GM12872 (cell line): ENCODE results near the gene DNMT3B.

ENCODE experiments used
- TF ChIP-seq, protein P1 (sequence below): IDR thresholded peaks from 3 replicates; pipeline ENCODE4 v1.5.1; 2011; ENCODE audit warnings: low read depth, mild to moderate bottlenecking, low read length, moderate library complexity; ENCODE audit not compliant: insufficient read depth

The DNMT3B gene

DNA sequence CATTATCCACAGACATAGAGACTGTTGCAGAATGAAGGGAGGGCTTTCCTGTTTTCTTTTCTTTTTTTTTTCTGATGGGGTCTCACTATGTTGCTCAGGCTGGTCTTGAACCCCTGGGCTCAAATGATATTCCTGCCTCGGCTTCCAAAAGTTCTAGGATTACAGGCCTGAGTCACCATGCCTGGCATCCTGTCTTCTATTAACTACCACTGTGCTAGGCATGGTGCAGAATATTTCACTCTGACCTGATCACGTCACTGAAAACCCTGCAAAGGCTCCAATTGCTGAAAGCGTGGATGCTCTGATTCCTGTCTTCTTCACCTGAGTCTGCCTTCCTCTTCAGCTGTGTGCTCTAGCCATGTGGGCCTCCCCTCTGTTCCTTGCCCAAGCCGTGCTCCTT is 8.5 kb upstream of the DNMT3B start:
- TF ChIP-seq, protein P1, sequence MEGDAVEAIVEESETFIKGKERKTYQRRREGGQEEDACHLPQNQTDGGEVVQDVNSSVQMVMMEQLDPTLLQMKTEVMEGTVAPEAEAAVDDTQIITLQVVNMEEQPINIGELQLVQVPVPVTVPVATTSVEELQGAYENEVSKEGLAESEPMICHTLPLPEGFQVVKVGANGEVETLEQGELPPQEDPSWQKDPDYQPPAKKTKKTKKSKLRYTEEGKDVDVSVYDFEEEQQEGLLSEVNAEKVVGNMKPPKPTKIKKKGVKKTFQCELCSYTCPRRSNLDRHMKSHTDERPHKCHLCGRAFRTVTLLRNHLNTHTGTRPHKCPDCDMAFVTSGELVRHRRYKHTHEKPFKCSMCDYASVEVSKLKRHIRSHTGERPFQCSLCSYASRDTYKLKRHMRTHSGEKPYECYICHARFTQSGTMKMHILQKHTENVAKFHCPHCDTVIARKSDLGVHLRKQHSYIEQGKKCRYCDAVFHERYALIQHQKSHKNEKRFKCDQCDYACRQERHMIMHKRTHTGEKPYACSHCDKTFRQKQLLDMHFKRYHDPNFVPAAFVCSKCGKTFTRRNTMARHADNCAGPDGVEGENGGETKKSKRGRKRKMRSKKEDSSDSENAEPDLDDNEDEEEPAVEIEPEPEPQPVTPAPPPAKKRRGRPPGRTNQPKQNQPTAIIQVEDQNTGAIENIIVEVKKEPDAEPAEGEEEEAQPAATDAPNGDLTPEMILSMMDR: no peak

DNA sequence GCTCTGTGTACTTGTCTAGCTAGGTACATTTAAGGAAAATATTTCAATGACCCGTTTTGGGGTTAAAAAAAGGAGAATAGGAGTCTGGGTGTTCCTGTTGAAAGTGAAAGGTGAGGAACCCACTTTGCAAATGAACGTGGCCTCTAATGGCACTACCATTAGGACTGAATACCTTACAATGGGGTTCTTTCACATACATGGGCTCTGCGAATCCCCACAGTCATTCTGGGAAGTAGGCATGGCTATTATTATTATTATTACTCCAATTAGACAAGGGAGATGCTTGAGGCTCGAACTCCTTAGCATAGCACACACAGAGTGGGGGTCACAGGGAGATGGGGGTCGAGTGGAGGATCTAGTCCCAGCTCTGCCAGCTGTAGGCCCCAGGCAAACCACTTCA is 6.0 kb upstream of the DNMT3B start:
- TF ChIP-seq, protein P1: no peak

DNA sequence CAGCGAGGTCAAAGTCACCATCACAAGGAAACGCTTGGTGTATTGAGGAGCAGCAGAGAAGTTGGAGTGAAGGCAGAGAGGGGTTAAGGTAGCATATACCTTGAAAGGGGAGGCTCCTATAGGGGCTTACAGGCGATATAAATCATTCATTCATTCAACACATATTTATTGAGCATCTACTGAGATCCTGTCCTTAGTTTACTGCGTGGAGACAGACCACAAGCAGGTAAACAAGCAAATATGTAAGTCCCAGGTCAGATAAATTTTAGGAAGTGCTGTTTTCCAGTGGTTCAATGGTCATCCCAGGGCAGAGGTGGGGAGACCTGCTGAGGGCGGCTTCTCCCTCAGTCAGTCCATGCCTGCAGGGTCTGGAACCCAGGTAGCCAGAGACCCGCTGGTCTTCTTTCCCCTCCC is 761 bp upstream of the DNMT3B start:
- TF ChIP-seq, protein P1: no peak

DNA sequence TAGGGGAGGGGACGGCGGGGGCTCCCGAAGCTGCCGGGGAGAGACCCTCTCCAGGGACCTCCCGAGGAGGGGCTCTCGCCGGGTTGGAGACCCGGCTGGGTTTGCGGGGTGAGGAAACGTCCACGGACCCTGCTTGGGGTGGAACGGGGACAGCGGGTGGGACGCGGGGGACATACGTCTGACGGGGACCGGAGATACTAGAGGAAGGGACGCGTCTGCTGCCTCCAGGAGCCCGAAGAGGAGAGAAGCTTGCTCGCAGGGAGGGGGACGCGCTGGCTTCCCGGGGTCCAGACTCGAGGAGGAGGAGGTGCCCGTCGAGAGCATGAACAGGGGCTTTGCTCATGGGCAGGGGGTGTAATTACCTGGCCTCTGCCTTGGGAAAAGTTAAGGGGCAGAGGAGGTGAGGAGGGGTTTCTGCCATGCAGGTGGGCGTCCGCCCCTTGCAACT is 593 bp downstream of the DNMT3B start:
- TF ChIP-seq, protein P1: no peak

DNA sequence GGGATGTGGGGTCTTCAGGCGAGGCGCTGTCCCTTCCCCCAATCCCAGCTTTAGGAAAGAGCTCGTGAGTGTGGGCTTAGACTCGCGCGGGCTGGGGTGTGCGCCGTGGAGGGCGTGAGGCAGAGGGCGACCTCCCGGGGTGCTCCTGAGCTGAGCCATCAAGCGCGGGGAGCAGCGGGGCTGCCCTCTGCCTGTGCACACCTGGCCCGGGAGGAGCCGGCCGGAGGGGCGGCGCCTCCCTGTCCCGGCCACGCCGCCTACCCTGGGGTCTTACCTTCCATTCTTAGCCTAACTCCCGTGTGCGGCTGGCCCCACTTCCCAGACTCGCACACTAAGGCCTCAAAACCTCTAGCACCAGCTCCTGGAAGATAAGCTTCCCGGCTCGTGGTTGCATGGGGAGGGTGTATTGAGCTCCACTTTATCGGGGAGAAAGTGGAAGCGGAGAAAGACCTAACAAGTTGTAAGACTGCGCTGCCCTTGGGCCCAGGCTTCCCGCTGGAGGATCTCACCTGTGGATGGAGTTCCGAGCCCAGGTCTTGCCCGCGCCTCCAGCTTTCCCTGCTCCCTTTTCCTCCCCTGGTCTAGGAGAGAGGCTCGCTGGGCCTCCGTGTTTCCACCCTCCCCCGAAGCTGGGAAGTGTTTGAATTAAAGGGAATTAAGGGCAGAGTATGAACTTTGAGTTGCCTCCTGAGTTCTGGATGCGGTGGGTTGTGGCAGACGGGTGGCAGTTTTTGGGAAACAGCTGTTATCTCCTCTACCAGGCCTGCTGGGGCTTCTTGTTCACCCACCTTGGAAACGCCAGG is 1.2 kb downstream of the DNMT3B start:
- TF ChIP-seq, protein P1: no peak

DNA sequence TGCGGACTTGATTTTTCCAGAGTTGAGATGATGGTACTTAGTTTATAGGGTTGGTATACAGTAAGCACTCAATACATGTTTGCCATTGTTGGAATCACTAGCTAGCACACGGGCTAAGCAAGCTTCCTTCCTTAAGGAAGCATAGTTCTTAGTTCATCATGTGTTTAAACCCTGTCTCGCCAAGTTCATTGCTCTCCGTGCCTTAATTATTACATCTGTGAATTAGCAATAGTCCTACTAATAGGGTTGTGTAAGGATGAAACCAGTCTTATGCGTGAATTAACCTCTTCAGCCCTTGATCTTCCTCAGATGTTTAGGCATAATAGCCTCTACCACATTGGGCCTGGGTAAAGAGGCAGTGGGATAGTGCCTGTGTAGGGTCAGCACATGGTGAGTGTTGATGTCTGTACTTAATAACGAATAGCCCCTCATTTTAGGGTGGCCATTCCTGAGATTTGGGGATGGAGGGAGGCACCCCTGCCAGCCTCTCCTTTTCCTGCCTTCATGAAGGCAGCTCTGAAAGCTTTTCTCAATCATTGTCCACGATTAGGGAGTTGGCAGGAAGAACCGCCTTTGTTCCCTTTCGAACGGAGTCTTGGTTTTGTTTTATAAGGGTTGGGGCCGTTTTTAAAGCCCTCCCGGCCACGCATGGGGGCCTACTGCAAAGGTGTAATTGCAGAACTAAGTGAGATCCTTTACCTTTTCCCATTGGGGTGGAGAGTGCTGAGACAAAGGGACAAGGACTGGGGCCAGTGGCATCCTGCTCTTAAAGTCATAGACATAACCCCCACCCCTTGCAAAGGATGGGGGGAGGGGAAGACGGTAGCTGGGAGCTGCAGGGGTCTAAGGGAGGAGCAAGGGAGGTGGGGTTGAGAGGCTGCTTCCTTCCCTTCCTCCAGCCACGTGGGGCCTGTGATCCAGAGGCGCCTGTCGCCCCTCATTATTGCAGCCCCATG is 2.1 kb downstream of the DNMT3B start:
- TF ChIP-seq, protein P1: no peak

DNA sequence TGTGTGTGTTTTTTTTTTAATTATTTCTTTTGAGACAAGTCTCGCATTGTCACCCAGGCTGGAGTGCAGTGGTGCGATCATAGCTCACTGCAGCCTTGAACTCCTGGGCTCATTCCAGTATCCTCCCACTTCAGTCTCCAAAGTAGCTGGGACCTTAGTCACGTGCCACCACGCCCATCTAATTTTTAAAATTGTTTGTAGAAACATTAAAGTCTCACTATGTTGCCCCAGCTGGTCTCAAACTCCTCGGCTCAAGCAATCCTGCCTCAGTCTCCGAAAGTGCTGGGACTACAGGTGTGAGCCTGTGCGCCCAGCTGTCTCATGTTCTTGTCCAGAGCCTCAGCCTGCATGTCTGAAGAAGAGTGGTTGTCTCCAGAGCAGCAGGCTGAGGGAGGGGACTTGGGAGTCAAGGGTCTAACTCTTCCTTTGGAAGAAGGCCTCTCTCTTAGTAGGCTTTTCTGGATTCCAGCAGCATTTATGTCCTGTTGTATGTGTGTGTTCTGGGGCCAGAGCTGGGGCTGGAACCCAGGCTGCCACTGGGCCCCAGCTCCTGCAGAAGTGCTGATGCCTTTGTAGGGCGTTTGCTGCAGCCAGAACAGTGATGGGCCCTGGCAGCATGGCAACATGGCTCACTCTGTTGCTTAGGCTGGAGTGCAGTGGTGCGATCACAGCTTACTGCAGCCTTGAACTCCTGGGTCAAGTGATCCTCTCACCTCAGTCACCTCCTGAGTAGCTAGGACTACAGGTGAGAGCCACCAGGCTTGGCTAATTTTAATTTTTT is 5.4 kb downstream of the DNMT3B start:
- TF ChIP-seq, protein P1: no peak
